Karpas-422 (cell line): ENCODE results near the gene C17orf75. TPM values are rescaled to one million over a fixed set of nuclear protein-coding genes. Genes with fewer than 3 reads are reported as not detected.

Experiments used
- DNase-seq: peaks from one replicate; pipeline ENCODE4 v3.0.0-alpha.2; 2015
- H2AFZ ChIP-seq: fragments of 200-600 bp; sonication (generic); 2 replicates; pipeline ENCODE4 v1.6.1; 2014; ENCODE audit warnings: antibody characterized with exemption, low read length, mixed read lengths
- H3K27ac ChIP-seq: fragments of 200-600 bp; sonication (generic); 2 replicates; pipeline ENCODE4 v1.5.1; 2014; ENCODE audit warnings: mild to moderate bottlenecking, low read length, moderate library complexity
- H3K27me3 ChIP-seq: fragments of 200-600 bp; sonication (generic); 2 replicates; pipeline ENCODE4 v1.6.1; 2014; ENCODE audit warnings: low read length, mixed read lengths
- H3K36me3 ChIP-seq: fragments of 200-600 bp; sonication (generic); 2 replicates; pipeline ENCODE4 v1.6.1; 2014; ENCODE audit warnings: low read length, mixed read lengths; ENCODE audit not compliant: insufficient read depth
- H3K4me1 ChIP-seq: fragments of 200-600 bp; sonication (generic); 2 replicates; pipeline ENCODE4 v1.6.1; 2014; ENCODE audit warnings: mild to moderate bottlenecking, low read length, mixed read lengths
- H3K4me2 ChIP-seq: fragments of 200-600 bp; sonication (generic); 2 replicates; pipeline ENCODE4 v1.6.1; 2014; ENCODE audit warnings: low read length, low read depth, mild to moderate bottlenecking; ENCODE audit not compliant: poor library complexity, severe bottlenecking
- H3K4me3 ChIP-seq: fragments of 200-600 bp; sonication (generic); 2 replicates; pipeline ENCODE4 v1.5.1; 2014; ENCODE audit warnings: mild to moderate bottlenecking, antibody characterized with exemption, low read length, mixed read lengths
- H3K79me2 ChIP-seq: fragments of 200-600 bp; sonication (generic); 2 replicates; pipeline ENCODE4 v1.6.1; 2014; ENCODE audit warnings: mild to moderate bottlenecking, low read length, mixed read lengths
- H3K9ac ChIP-seq: fragments of 200-600 bp; sonication (generic); 2 replicates; pipeline ENCODE4 v1.6.0; 2014; ENCODE audit warnings: low read length
- H3K9me2 ChIP-seq: fragments of 200-600 bp; sonication (generic), shearing (Covaris generic); replicated peaks from 2 replicates; pipeline ENCODE4 v1.6.0; 2014; ENCODE audit warnings: mild to moderate bottlenecking, low read length, moderate library complexity; ENCODE audit not compliant: insufficient read depth
- H3K9me3 ChIP-seq: fragments of 300-700, 200-600 bp; sonication (generic); 2 replicates; pipeline ENCODE4 v1.6.1; 2014; ENCODE audit warnings: low read length, mixed read lengths
- H4K20me1 ChIP-seq: fragments of 200-600 bp; sonication (generic); 2 replicates; pipeline ENCODE4 v1.6.1; 2014; ENCODE audit warnings: mild to moderate bottlenecking, antibody characterized with exemption, low read length, low read depth; ENCODE audit not compliant: insufficient read depth
- total RNA-seq: library from RNA; depleted of rRNA; stranded (reverse); fragments of >200 nt; shearing (Covaris generic); gene quantifications from 2 replicates; pipeline ENCODE4 v1.2.3, GENCODE V29; 2014; ENCODE audit warnings: low replicate concordance

C17orf75 gene
- total RNA-seq, 1 experiment from 2014 or later: 31.3 TPM

GRCh38 chr17:32297860-32298259, 44.1 kb downstream of the C17orf75 start:
- H3K4me1 ChIP-seq: peaks cover 7% of the 10 kb centered on the region
- H3K27me3 ChIP-seq: no peaks in the 10 kb centered on the region
- no peaks in the 10 kb centered on the region for H3K36me3 ChIP-seq
- no peak overlapping the region for H3K4me2 ChIP-seq
- no peak for DNase-seq
- H2AFZ ChIP-seq: no peak overlapping the region
- no peak overlapping the region for H3K4me3 ChIP-seq
- no peaks in the 10 kb centered on the region for H3K79me2 ChIP-seq
- H4K20me1 ChIP-seq: no peaks in the 10 kb centered on the region
- H3K27ac ChIP-seq: no peak overlapping the region
- no peaks in the 10 kb centered on the region for H3K9me3 ChIP-seq
- no peak overlapping the region for H3K9ac ChIP-seq
- no peaks in the 10 kb centered on the region for H3K9me2 ChIP-seq

- Histone ChIP-seq H3K79me2 (no peaks in the 10 kb centered on the region), H2AFZ (no peak overlapping the region)
These were observed 44.5 kb downstream of the C17orf75 start for GRCh38 chr17:32297424-32297823.

GRCh38 chr17:32292094-32292493, 49.9 kb downstream of the C17orf75 start:
- Histone ChIP-seq H3K9ac (no peak overlapping the region), H2AFZ (no peak overlapping the region), H3K4me3 (no peak overlapping the region), H3K27ac (no peak overlapping the region), H3K36me3 (no peaks in the 10 kb centered on the region), H3K4me1 (peaks cover 9% of the 10 kb centered on the region), H3K79me2 (no peaks in the 10 kb centered on the region), H3K9me2 (no peaks in the 10 kb centered on the region), H3K4me2 (no peak overlapping the region), H3K27me3 (no peaks in the 10 kb centered on the region), H4K20me1 (no peaks in the 10 kb centered on the region), H3K9me3 (no peaks in the 10 kb centered on the region)
- DNase-seq: no peak

More at GRCh38 chr17:32297424-32297823, 44.5 kb downstream of the C17orf75 start:
- no peaks in the 10 kb centered on the region for H3K36me3 ChIP-seq
- no peaks in the 10 kb centered on the region for H3K9me2 ChIP-seq
- no peak overlapping the region for H3K9ac ChIP-seq
- no peak overlapping the region for H3K4me2 ChIP-seq
- H3K27me3 ChIP-seq: no peaks in the 10 kb centered on the region
- no peak overlapping the region for H3K27ac ChIP-seq
- DNase-seq: no peak
- H3K9me3 ChIP-seq: no peaks in the 10 kb centered on the region
- H3K4me1 ChIP-seq: peaks cover 9% of the 10 kb centered on the region
- H4K20me1 ChIP-seq: no peaks in the 10 kb centered on the region
- no peak overlapping the region for H3K4me3 ChIP-seq

- no peak for DNase-seq
- no peak overlapping the region for H3K4me2 ChIP-seq
- H3K4me1 ChIP-seq: peaks cover 9% of the 10 kb centered on the region
- H3K36me3 ChIP-seq: no peaks in the 10 kb centered on the region
- H3K79me2 ChIP-seq: no peaks in the 10 kb centered on the region
- no peak overlapping the region for H3K27ac ChIP-seq
- H3K9me3 ChIP-seq: no peaks in the 10 kb centered on the region
- no peak overlapping the region for H2AFZ ChIP-seq
- no peaks in the 10 kb centered on the region for H4K20me1 ChIP-seq
- H3K4me3 ChIP-seq: no peak overlapping the region
- no peaks in the 10 kb centered on the region for H3K9me2 ChIP-seq
- no peak overlapping the region for H3K9ac ChIP-seq
- H3K27me3 ChIP-seq: no peaks in the 10 kb centered on the region
These were observed 52.4 kb downstream of the C17orf75 start for GRCh38 chr17:32289471-32290070.

GRCh38 chr17:32288615-32289014, 53.4 kb downstream of the C17orf75 start:
- Histone ChIP-seq H3K9me2 (no peaks in the 10 kb centered on the region), H3K9me3 (no peaks in the 10 kb centered on the region), H3K4me2 (no peak overlapping the region), H3K4me1 (peaks cover 9% of the 10 kb centered on the region), H3K27me3 (no peaks in the 10 kb centered on the region), H4K20me1 (no peaks in the 10 kb centered on the region), H3K79me2 (no peaks in the 10 kb centered on the region), H2AFZ (no peak overlapping the region), H3K4me3 (no peak overlapping the region), H3K9ac (no peak overlapping the region), H3K27ac (no peak overlapping the region), H3K36me3 (no peaks in the 10 kb centered on the region)
- no peak for DNase-seq

- H3K27ac ChIP-seq: no peak overlapping the region
- no peaks in the 10 kb centered on the region for H3K36me3 ChIP-seq
- H3K4me3 ChIP-seq: no peak overlapping the region
- H3K9ac ChIP-seq: no peak overlapping the region
- H3K4me2 ChIP-seq: no peak overlapping the region
- H3K27me3 ChIP-seq: no peaks in the 10 kb centered on the region
- no peaks in the 10 kb centered on the region for H3K79me2 ChIP-seq
- no peaks in the 10 kb centered on the region for H3K9me3 ChIP-seq
- H4K20me1 ChIP-seq: no peaks in the 10 kb centered on the region
- DNase-seq: no peak
- H3K9me2 ChIP-seq: no peaks in the 10 kb centered on the region
- H3K4me1 ChIP-seq: peaks cover 4% of the 10 kb centered on the region
- no peak overlapping the region for H2AFZ ChIP-seq
These were observed 54.0 kb downstream of the C17orf75 start for GRCh38 chr17:32287804-32288511.

GRCh38 chr17:32286518-32286900, 55.5 kb downstream of the C17orf75 start:
- Histone ChIP-seq H4K20me1 (no peaks in the 10 kb centered on the region), H3K4me1 (no peaks in the 10 kb centered on the region), H3K9ac (no peak overlapping the region), H3K9me3 (no peaks in the 10 kb centered on the region), H3K27ac (no peak overlapping the region), H3K36me3 (no peaks in the 10 kb centered on the region), H2AFZ (no peak overlapping the region), H3K79me2 (no peaks in the 10 kb centered on the region), H3K9me2 (no peaks in the 10 kb centered on the region), H3K4me2 (no peak overlapping the region), H3K27me3 (no peaks in the 10 kb centered on the region), H3K4me3 (no peak overlapping the region)
- no peak for DNase-seq

- DNase-seq: no peak
- Histone ChIP-seq H3K27me3 (no peaks in the 10 kb centered on the region), H3K9me2 (no peaks in the 10 kb centered on the region), H3K79me2 (no peaks in the 10 kb centered on the region), H3K4me3 (no peak overlapping the region), H3K4me2 (no peak overlapping the region), H2AFZ (no peak overlapping the region), H4K20me1 (no peaks in the 10 kb centered on the region), H3K9me3 (no peaks in the 10 kb centered on the region), H3K4me1 (no peaks in the 10 kb centered on the region), H3K9ac (no peak overlapping the region), H3K36me3 (no peaks in the 10 kb centered on the region), H3K27ac (no peak overlapping the region)
These were observed 56.0 kb downstream of the C17orf75 start for GRCh38 chr17:32285746-32286517.
